Brain microvascular endothelial cell (primary cell): Measurements from ENCODE around the gene DDIT4.

Experiments
- DNase-seq: peaks from one replicate; pipeline ENCODE4 v3.0.0-alpha.2; 2020
- H3K27ac ChIP-seq: fragments of 250-450 bp; sonication (Bioruptor Pico); 2 replicates; pipeline ENCODE4 v1.5.1; 2020; ENCODE audit warnings: mild to moderate bottlenecking, moderate library complexity
- H3K27me3 ChIP-seq: fragments of 250-450 bp; sonication (Bioruptor Pico); replicated peaks from 2 replicates; pipeline ENCODE4 v1.5.1; 2020; ENCODE audit warnings: mild to moderate bottlenecking
- H3K36me3 ChIP-seq: fragments of 250-450 bp; sonication (Bioruptor Pico); replicated peaks from 2 replicates; pipeline ENCODE4 v1.5.1; 2020; ENCODE audit warnings: mild to moderate bottlenecking
- H3K4me3 ChIP-seq: 2 replicates; pipeline ENCODE4 v1.5.1; 2011; ENCODE audit warnings: low read depth, mild to moderate bottlenecking, control low read depth, low read length, moderate library complexity
- in situ Hi-C: cut with HindIII; loops from 2 replicates; pipeline ENCODE4 v1.10.0; 2017; ENCODE audit warnings: low sequenced_read_pairs, low pct_ligation_motif_present
- TF ChIP-seq, protein P1 (sequence below): IDR thresholded peaks from 2 replicates; pipeline ENCODE4 v1.5.1; 2011; ENCODE audit warnings: low read depth, mild to moderate bottlenecking, moderate library complexity, low read length, control low read depth, inconsistent platforms; ENCODE audit errors: missing control alignments

The DDIT4 gene

DNA sequence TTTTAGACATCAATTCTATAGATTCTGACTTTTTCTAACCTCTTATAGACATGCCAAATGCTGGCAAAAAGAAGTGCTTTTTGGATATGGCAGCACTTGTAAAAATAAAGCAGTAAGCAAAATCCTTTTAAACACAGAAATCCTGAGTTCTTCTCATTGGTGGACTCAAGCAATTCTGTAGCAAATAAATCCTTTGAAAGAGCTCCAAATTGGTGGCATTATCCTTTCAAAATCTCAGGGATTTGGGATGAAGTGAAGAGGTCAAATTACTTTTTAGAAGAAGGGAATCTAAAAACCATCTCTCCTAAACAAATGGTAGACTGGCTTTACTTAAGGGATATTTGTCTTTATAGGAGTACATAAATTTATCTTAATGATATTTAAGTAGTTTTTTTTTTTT is 40.1 kb upstream of the DDIT4 start:
- no peak for DNase-seq
- Histone ChIP-seq H3K4me3 (no peak overlapping the region), H3K27me3 (no peaks in the 10 kb centered on the region), H3K27ac (no peak overlapping the region), H3K36me3 (peaks cover 8% of the 10 kb centered on the region)
- TF ChIP-seq, protein P1, sequence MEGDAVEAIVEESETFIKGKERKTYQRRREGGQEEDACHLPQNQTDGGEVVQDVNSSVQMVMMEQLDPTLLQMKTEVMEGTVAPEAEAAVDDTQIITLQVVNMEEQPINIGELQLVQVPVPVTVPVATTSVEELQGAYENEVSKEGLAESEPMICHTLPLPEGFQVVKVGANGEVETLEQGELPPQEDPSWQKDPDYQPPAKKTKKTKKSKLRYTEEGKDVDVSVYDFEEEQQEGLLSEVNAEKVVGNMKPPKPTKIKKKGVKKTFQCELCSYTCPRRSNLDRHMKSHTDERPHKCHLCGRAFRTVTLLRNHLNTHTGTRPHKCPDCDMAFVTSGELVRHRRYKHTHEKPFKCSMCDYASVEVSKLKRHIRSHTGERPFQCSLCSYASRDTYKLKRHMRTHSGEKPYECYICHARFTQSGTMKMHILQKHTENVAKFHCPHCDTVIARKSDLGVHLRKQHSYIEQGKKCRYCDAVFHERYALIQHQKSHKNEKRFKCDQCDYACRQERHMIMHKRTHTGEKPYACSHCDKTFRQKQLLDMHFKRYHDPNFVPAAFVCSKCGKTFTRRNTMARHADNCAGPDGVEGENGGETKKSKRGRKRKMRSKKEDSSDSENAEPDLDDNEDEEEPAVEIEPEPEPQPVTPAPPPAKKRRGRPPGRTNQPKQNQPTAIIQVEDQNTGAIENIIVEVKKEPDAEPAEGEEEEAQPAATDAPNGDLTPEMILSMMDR = no peak
- in situ Hi-C loops = no loop called here

GRCh38 chr10:72234560-72235095 is 39.1 kb upstream of the DDIT4 start:
- peaks cover 8% of the 10 kb centered on the region for H3K36me3 ChIP-seq
- H3K27ac ChIP-seq = no peak overlapping the region
- no peak for DNase-seq
- TF ChIP-seq, protein P1 = no peak
- in situ Hi-C loops = no loop called here
- H3K4me3 ChIP-seq = no peak overlapping the region
- H3K27me3 ChIP-seq = no peaks in the 10 kb centered on the region

GRCh38 chr10:72235544-72236279 is 38.0 kb upstream of the DDIT4 start:
- Histone ChIP-seq H3K4me3 (no peak overlapping the region), H3K36me3 (peaks cover 8% of the 10 kb centered on the region), H3K27me3 (no peaks in the 10 kb centered on the region), H3K27ac (no peak overlapping the region)
- in situ Hi-C loops = no loop called here
- TF ChIP-seq, protein P1 = no peak
- no peak for DNase-seq

- Histone ChIP-seq H3K27me3 (no peaks in the 10 kb centered on the region), H3K27ac (no peak overlapping the region)
These were observed 35.1 kb upstream of the DDIT4 start for GRCh38 chr10:72238392-72239175.

GRCh38 chr10:72239409-72239808 is 34.3 kb upstream of the DDIT4 start:
- no peak for DNase-seq
- TF ChIP-seq, protein P1 = no peak
- in situ Hi-C loops = no loop called here
- Histone ChIP-seq H3K27me3 (no peaks in the 10 kb centered on the region), H3K4me3 (no peak overlapping the region), H3K27ac (no peak overlapping the region), H3K36me3 (peaks cover under 1% of the 10 kb centered on the region)

More at GRCh38 chr10:72238392-72239175, 35.1 kb upstream of the DDIT4 start:
- no peak for DNase-seq
- Histone ChIP-seq H3K4me3 (no peak overlapping the region), H3K36me3 (peaks cover 3% of the 10 kb centered on the region)
- in situ Hi-C loops = no loop called here
- TF ChIP-seq, protein P1 = no peak
